Measurements from ENCODE around the gene RAB6D. TPM values are rescaled to one million over a fixed set of nuclear protein-coding genes. Genes with fewer than 3 reads are reported as not detected.
A peak's percentile ranks its signal among the peaks of the same experiment; 100 is the strongest.
"Not testable (repeated sequence)": the region's sequence is repeated elsewhere in the genome, so short reads cannot be mapped to it uniquely, and the experiment has no call there.

The RAB6D gene
- total RNA-seq, 1 experiment from 2014 or later = not detected

DNA sequence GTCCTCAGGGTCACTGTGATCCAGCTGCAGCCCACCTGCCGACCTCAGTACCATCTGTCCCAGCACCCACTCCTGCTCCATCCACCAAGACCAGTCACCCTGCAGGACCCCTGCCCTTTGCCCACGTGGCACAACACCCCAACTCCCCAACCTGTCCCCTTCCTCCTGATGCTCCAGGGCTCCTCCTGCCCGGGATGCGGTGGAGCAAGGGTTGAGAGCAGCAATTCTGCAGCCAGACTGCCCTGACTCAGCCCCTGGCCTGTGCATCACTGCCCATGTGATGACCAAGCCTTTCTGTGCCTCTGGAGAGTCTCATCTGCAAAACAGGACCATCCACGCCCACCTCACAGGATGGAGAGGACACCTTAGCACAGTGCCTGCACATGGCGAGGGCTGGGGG is 24.9 kb upstream of the RAB6D start:
- not testable (repeated sequence) for DNase-seq, H3K4me3 ChIP-seq, H3K36me3 ChIP-seq

DNA sequence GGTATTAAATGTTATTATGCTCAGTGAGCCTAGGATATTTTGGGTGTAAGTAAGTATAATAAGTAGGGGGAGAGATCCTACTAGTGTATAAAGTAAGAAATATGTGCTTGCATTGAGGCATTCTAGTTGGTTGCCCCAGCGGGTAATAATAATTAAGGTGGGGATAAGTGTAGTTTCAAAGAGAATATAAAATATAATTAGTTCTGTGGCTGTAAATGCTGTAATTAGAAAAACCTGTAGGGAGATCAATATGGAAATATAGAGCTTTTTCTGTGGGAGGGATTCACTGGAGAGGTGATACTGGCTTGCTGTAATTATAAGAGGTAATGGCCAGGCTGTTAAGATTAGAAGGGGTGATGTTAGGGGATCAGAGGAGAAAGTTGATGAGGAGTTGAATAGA is 9.1 kb upstream of the RAB6D start:
- not testable (repeated sequence) for H3K36me3 ChIP-seq, H3K4me3 ChIP-seq, DNase-seq, H3K9me3 ChIP-seq, H3K27me3 ChIP-seq

More for the DNA sequence above, 24.9 kb upstream of the RAB6D start:
- not testable (repeated sequence) for H3K27me3 ChIP-seq, H3K9me3 ChIP-seq

DNA sequence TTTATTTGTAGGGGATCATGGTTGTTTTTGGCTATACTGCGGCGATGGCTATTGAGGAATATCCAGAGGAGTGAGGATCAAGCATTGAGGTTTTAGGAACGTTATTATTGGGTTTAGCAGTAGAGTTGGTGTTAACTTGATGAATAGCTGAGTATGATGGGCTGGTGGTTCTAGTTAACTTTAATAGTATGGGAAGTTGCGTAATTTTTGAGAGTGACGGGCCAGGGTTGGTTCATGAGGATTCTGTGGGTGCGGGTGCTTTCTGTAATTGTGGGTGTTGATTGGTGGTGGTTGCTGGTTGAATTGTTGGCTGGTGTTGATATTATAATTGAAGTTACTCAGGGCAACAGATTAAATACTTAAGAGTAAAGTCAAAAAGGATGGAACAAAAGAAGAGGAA is 6.0 kb upstream of the RAB6D start:
- no peak overlapping the region for H3K4me3 ChIP-seq
- no peaks in the 10 kb centered on the region for H3K9me3 ChIP-seq
- H3K27me3 ChIP-seq = peaks cover 2% of the 10 kb centered on the region
- no peaks in the 10 kb centered on the region for H3K36me3 ChIP-seq
- DNase-seq = no peak

DNA sequence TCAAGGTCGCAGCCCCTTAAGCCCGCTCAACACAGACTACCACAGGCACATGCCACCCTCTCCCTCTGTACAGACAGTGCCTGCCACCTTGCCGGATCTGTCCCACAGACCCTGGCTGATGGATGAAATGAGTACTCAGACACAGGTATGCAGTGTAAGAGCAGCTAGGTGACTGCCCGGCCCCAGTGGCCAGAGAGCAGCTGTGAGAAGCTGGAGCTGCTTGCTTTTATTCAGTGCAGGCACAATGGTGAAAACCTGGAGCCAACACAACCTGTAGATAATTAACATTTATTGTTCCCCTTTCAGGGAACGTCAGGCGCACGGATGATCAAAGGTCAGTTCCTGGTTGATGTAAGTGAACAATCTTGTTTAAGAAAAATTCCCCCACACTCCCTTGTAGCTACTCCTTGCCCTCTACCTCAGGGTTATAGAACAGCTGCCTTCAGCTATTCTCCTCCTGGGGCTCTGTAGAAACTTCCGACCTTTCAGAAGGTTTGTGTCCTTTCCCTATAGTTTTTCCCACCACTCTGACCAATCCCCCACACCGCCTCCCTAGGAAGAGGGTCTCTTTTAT is 4.6 kb upstream of the RAB6D start:
- not testable (repeated sequence) for H3K27me3 ChIP-seq, H3K9me3 ChIP-seq, DNase-seq, H3K4me3 ChIP-seq, H3K36me3 ChIP-seq

DNA sequence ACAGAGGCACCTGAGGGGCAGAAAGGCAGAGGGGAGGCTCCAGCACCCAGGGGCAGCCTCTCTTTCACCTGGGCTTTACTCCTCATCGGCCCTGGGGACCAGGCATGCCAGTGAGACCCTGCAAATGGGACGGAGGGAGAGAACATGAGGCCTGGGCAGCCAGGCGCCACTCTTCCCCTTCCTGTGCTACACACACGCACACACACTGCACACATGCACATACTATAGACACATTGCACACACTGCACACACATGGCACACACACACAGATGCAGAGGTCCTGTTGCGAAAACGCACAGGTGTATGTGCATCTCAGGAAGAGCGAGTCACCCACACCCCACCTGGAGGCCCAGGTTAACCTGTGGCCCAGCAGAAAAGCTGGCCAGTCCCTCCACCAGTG is 3.4 kb upstream of the RAB6D start:
- no peak for DNase-seq
- Histone ChIP-seq H3K4me3 (no peak overlapping the region), H3K9me3 (no peaks in the 10 kb centered on the region), H3K36me3 (no peaks in the 10 kb centered on the region), H3K27me3 (peaks cover 8% of the 10 kb centered on the region)

DNA sequence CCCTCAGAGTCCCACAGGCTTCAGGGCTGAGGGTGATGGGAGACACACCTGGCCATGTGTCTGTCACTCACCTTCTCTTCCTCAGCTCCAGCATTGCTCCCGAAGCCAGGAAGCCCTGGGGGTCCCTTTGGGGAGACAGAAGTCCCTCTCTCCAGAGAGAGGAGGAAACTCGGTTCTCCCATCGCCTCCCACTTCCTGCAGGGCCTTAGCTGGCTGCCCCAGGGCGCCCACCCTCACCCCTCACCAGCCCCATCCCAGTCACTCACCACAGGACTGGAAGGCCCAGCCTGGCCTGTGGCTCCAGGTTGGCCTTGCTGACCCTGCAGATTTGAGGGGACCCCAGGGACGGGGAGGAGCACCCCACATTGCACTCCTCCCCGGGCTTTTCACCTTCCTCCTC is 2.7 kb upstream of the RAB6D start:
- DNase-seq = no peak

DNA sequence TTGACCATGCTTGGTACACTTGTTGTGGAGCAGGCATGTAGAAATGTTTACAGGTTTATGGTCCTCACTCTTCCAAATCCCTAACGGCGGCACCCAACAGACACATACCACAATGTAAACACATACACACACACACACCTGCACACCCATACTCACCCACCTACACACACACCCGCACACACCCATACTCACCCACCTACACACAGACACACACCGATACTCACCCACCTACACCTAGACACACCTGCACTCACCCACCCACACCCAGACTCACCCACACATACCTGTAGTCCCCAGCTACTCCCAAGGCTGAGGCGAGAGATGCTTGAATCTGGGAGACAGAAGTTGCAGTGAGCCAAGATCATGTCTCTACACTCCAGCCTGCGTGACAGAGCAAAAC is 1.5 kb upstream of the RAB6D start:
- Histone ChIP-seq H3K4me3 (no peak overlapping the region), H3K27me3 (peaks cover 16% of the 10 kb centered on the region), H3K9me3 (no peaks in the 10 kb centered on the region), H3K36me3 (no peaks in the 10 kb centered on the region)
- DNase-seq = no peak

More for the DNA sequence above, 2.7 kb upstream of the RAB6D start:
- Histone ChIP-seq H3K27me3 (peaks cover 14% of the 10 kb centered on the region), H3K36me3 (no peaks in the 10 kb centered on the region), H3K4me3 (no peak overlapping the region), H3K9me3 (no peaks in the 10 kb centered on the region)

DNA sequence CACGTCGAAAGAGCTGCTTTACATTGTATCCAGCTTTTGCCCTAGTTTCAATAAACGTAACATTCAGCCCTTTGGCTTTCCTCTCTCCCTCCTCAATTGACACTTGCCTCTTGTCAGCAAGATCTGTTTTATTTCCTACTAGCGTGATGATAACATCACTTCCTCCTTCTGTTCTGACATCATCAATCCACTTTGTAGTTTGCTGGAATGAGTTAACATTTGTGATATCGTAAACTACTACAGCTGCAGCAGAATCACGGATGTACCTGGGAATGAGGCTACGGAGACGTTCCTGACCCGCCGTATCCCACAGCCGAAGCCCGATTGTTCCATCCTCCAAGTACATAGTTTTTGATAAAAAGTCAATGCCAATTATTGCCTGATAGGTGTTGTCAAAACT is 755 bp downstream of the RAB6D start:
- not testable (repeated sequence) for H3K9me3 ChIP-seq, DNase-seq, H3K4me3 ChIP-seq, H3K36me3 ChIP-seq
- peaks cover 16% of the 10 kb centered on the region for H3K27me3 ChIP-seq

DNA sequence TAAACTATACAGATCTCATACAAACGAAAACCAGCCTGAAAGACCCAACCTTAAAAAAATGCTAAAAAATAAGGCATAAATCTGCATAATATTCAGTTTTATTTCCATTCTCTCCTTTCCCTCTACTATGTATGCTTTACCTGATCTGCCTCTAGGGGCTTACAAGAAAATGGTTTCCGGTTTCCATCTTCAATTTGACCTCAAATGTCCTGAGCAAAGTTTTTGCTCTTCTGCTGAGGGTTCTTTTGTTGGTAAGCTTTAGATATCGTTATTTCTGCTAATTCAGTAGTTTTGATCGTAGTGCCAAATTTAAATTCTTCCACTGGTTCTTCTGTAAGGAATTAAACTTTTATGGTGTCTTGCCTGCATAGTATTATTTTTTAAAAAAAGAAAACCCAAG is 2.2 kb downstream of the RAB6D start:
- H3K4me3 ChIP-seq, H3K36me3 ChIP-seq, DNase-seq, H3K9me3 ChIP-seq: not testable (repeated sequence)
- H3K27me3 ChIP-seq = peaks cover 21% of the 10 kb centered on the region

DNA sequence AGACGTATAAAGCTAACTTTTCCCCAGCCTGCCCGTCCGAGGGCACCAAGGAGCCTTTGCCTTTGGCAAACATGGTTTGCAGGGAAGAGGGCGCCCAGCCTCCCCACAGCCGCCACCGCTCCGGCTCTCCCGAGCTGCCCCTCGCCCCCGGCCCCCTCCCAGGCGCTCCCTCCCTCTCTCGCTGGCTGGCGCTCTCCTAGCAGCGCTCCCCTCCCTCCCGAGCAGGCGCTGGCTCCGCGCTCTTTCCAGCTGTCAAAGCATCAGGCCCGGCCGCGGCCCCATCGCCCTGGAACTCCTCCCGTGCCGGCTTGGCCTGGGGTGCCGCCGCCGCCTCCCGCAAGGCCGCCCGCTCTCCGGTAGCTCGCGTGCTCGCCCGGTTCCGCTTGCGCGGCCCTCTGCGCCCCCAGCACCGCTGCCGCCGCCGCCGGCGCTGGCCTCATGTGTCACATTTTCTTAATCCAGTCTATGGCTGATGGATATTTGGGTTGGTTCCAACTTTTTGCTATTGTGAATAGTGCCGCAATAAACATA is 10.7 kb downstream of the RAB6D start:
- H3K4me3 ChIP-seq, DNase-seq, H3K36me3 ChIP-seq, H3K9me3 ChIP-seq, H3K27me3 ChIP-seq: not testable (repeated sequence)

DNA sequence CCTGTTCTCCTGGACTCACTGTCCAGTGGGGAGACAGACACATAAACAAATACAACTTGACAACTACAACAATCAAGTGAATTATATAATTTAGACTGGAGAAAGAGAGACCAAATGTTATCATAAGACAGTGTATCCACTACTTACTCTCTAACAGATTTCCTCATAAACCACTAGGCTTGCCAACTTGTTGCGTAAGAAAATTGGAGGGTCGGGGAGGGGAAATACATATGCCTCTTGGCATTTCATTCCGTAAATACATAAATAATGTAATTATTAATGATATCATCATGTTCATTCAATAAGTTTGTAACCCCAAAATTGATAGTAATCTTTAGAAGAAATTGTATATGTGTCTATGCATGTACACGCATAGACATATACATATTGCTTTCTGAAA is 14.9 kb downstream of the RAB6D start:
- Histone ChIP-seq H3K27me3 (peaks cover 3% of the 10 kb centered on the region; the same call in 1 of the 2 replicates), H3K4me3 (no peak overlapping the region), H3K36me3 (no peaks in the 10 kb centered on the region), H3K9me3 (no peaks in the 10 kb centered on the region)
- DNase-seq = no peak

DNA sequence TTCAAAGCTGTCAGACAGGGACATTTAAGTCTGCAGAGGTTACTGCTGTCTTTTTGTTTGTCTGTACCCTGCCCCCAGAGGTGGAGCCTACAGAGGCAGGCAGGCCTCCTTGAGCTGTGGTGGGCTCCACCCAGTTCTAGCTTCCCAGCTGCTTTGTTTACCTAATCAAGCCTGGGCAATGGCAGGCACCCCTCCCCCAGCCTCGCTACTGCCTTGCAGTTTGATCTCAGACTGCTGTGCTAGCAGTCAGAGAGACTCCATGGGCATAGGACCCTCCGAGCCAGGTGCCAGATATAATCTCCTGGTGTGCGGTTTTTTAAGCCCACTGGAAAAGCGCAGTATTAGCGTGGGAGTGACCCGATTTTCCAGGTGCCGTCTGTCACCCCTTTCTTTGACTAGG is 16.9 kb downstream of the RAB6D start:
- H3K4me3 ChIP-seq, DNase-seq, H3K27me3 ChIP-seq, H3K9me3 ChIP-seq, H3K36me3 ChIP-seq: not testable (repeated sequence)

DNA sequence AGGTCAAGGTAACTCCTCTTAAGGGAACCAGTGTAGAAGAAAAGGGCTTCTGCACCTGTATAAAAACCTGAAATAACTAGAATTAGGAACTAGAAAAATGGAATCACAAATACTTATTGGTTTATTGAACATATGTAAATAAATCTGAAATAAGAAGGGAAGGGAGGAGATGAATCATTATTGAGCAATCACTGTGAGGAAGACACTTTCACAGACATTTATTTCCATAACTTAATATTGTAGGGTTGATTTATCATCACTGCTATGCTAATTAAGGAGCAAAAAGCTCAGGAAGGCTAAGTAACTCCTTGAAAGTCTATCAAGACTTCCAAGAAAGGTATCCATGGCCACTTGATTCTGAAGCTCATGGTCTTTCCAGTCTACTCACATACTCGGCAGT is 24.7 kb downstream of the RAB6D start:
- H3K9me3 ChIP-seq, H3K4me3 ChIP-seq, H3K36me3 ChIP-seq, DNase-seq, H3K27me3 ChIP-seq: not testable (repeated sequence)

DNA sequence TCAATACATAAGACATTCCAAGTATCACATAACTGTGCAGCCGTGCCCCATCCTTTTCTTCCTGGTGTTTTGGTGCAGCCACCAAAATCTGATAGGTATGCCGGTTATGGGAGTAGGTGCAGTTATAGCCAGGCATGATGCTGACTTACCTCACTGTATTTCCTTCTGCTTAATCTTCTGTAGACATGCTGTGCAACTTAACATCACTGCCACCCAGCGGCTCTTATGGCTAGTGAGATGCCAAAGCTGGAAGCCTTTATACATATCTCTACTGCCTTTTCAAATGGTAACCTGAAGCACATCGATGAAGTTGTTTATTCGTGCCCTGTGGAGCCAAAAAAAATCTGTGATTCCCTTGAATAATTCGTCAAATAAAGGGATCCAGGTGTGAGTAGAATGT is 28.6 kb downstream of the RAB6D start:
- DNase-seq = peak; percentile 38
- not testable (repeated sequence) for H3K36me3 ChIP-seq, H3K4me3 ChIP-seq, H3K27me3 ChIP-seq, H3K9me3 ChIP-seq

DNA sequence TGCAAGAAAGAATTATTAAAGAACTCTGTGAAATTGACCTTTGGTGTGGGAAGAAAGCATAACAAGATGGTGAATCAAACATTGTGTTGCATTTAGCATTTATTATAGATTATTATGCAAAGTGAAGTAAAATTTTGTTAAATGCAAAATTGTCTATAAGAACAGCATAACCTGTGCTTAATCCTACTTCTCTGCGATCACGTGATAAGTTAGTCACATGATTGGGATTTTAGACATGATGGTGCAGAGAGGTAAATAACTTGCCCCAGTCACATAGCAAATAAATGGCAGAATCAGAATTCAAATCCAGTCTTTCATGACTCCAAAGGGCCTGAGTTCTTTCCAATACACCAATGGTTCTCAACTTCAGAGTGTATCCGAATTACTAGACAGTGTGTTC is 31.3 kb downstream of the RAB6D start:
- H3K9me3 ChIP-seq, H3K4me3 ChIP-seq, H3K36me3 ChIP-seq, DNase-seq, H3K27me3 ChIP-seq: not testable (repeated sequence)

DNA sequence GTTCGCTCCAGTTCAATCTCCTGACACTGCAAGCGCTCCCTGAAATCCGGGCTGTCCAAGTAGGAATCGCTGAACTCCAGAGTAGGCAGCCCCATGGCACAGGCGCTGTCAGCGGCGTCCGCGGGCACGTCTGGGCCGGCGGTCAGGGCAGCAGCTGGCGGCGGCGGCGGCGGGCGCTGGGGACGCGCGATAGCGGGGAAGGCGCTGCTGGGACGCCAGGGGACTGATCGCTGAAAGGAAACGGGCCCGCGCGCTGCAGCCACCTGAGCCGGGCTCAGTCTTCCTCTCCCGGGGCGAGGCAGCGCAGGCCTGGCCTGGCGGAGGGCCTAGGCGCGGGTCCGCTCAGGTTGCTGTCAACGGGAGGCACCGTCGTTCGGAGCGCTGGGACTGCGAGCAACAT is 33.0 kb downstream of the RAB6D start:
- not testable (repeated sequence) for H3K4me3 ChIP-seq, H3K9me3 ChIP-seq, H3K36me3 ChIP-seq, H3K27me3 ChIP-seq
- DNase-seq = peak; percentile 14

DNA sequence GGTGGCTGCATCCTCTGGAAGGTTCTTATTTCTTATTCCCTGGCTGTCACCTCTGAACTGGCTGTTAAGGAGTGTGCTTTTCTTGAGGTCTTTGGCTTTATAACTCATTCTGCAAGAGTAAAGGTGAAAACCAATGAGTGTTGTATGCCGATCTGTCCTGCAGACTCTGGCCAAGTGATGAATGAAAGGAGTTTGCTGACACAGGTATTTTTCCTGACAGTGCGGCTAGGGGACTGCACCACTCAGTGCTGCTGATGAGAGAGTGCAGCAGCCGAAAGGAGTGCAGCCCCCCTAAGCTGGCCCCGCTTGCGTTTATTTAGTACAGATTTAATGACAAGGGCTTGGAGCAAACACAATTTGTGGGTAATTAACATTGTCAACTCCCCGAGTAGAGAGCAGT is 41.8 kb downstream of the RAB6D start:
- Histone ChIP-seq H3K27me3 (peaks cover 4% of the 10 kb centered on the region), H3K4me3 (no peak overlapping the region), H3K36me3 (no peaks in the 10 kb centered on the region), H3K9me3 (no peaks in the 10 kb centered on the region)
- DNase-seq = no peak

DNA sequence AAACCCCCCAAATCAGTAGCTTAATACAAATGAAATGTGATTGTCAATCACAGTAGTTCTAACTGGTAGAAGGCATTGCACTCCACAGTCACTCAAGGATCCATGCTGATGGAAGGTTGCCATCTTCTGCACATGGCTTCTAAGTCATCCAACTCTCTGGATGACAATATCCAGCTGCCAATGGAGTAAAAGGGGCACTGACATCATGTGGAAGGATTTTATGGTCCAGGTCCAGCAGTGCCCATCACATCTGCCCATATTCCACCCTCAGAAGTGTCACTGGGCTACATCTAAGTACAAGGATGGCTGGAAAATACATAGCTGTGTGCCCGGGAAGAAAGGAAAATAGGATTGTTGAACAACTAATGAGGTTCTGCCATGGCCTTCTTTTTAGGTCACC is 42.6 kb downstream of the RAB6D start:
- H3K4me3 ChIP-seq, H3K9me3 ChIP-seq, H3K27me3 ChIP-seq, H3K36me3 ChIP-seq, DNase-seq: not testable (repeated sequence)

DNA sequence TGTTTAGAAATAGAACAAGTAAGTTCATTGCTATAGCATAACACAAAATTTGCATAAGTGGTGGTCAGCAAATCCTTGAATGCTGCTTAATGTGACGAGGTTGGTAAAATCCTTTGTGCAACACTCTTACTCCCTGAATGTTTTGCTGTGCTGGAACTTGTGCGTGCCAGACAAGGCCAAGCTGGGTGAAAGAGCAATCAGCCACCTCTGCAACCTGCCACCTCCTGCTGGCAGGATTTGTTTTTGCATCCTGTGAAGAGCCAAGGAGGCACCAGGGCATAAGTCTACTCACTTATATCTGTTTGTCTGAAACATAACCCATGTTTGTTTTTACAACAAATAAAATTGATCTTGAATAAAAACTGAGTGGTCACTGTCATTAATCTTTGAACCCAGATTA is 53.0 kb downstream of the RAB6D start:
- not testable (repeated sequence) for H3K27me3 ChIP-seq, DNase-seq, H3K4me3 ChIP-seq, H3K36me3 ChIP-seq, H3K9me3 ChIP-seq

Data from MG63 (cell line).